HL-60 (cell line): ENCODE results near the gene FTCD.

Source experiments
- CTCF ChIP-seq: IDR thresholded peaks from one replicate; pipeline ENCODE4 v1.5.1; 2011; ENCODE audit warnings: low read length, control low read depth, inconsistent platforms; ENCODE audit not compliant: insufficient read depth
- GABPA ChIP-seq: IDR thresholded peaks from 2 replicates; pipeline ENCODE4 v1.6.1; 2012; ENCODE audit warnings: low read depth
- POLR2AphosphoS5 ChIP-seq: IDR thresholded peaks from 2 replicates; pipeline ENCODE4 v1.6.1; 2012; ENCODE audit warnings: low read depth
- REST ChIP-seq: IDR thresholded peaks from 2 replicates; pipeline ENCODE4 v1.6.1; 2012; ENCODE audit warnings: low read depth; ENCODE audit not compliant: insufficient replicate concordance
- SPI1 ChIP-seq: IDR thresholded peaks from 2 replicates; pipeline ENCODE4 v1.6.1; 2012; ENCODE audit warnings: low read depth, mild to moderate bottlenecking, borderline replicate concordance

- no peak for TF ChIP-seq CTCF
- TF ChIP-seq GABPA = no peak
- TF ChIP-seq POLR2AphosphoS5 = no peak
- TF ChIP-seq REST = no peak
- no peak for TF ChIP-seq SPI1
Measured at GRCh38 chr21:46091631-46092025, 63.8 kb downstream of the FTCD start.
